K562 (cell line): ENCODE measurements around the gene WASHC3. TPM values are rescaled to one million over a fixed set of nuclear protein-coding genes. Genes with fewer than 3 reads are reported as not detected.

Experiments
- CREB5 ChIP-seq: fragments of 250-450 bp; sonication (Bioruptor Pico); IDR thresholded peaks from 2 replicates; pipeline ENCODE4 v1.5.0; 2020; ENCODE audit warnings: mild to moderate bottlenecking
- RB1 ChIP-seq: fragments of 450-650 bp; IDR thresholded peaks from 2 replicates; pipeline ENCODE4 v1.6.1; 2017; ENCODE audit warnings: low read depth, mild to moderate bottlenecking
- REST ChIP-seq, 2 experiments: fragments of 450-650 bp; formaldehyde crosslinking in 1 of 2; IDR thresholded peaks; 2 replicates each; pipeline versions ENCODE4 v1.4.0 to v1.6.1; 2014 to 2020; ENCODE audit warnings: mild to moderate bottlenecking in 2 of 2, borderline replicate concordance in 1 of 2, low read depth in 1 of 2
- SRF ChIP-seq, 2 experiments: fragments of 250-450, 450-650 bp in 1 of 2; sonication (Bioruptor Pico) in 1 of 2; sonication (generic) in 1 of 2; formaldehyde crosslinking; IDR thresholded peaks; 2 replicates each; pipeline versions ENCODE4 v1.5.0 to v1.5.1; 2020 to 2022; ENCODE audit warnings: mild to moderate bottlenecking in 1 of 2, missing genetic modification reagents in 1 of 2
- ZNF175 ChIP-seq: fragments of 200-800 bp; sonication (Bioruptor generic); IDR thresholded peaks from 2 replicates; pipeline ENCODE4 v1.6.1; 2016; ENCODE audit warnings: low read depth, mild to moderate bottlenecking, missing genetic modification characterization, missing compliant biosample characterization
- polyA plus RNA-seq, 8 experiments: library from polyadenylated mRNA; depleted of rRNA in 4 of 8; stranded (reverse) in 5 of 8; unstranded in 3 of 8; fragments of >200 nt; fragmentation: Nextera tagmentation in 2 of 8; fragmentation: Illumina TruSeq in 1 of 8; extraction: Ambion mirVana in 2 of 8; extraction: Trizol in 1 of 8; gene quantifications; 2 replicates each; pipeline versions ENCODE4 v1.2.1 to v1.2.3, GENCODE V29; 2011 to 2014; ENCODE audit warnings: inconsistent platforms in 1 of 8, missing spikeins in 1 of 8
- total RNA-seq, 7 experiments: library from RNA; depleted of rRNA in 6 of 7; stranded (reverse); fragments of >200 nt in 6 of 7; fragmentation: Illumina TruSeq in 2 of 7; extraction: Trizol in 2 of 7; gene quantifications; 2 replicates each; pipeline versions ENCODE4 v1.2.1 to v1.2.3, GENCODE V29; 2011 to 2021; ENCODE audit warnings: low replicate concordance in 1 of 7

Gene WASHC3
- total and polyA plus RNA-seq, 9 of the 15 experiments (the other 6 are each of a cell fraction or from before 2014, with no cell fraction given) = 14.3 to 74.9 (median 35.1) TPM

- no peak for TF ChIP-seq REST (IDR thresholded peaks at IDR 0.05; ENCODE audit: borderline replicate concordance)
- TF ChIP-seq REST (CRISPR knock-in tag; IDR thresholded peaks at IDR 0.05; ENCODE audit: low read depth) = no peak
- TF ChIP-seq RB1 = no peak
- no peak for TF ChIP-seq CREB5 (CRISPR knock-in tag)
- TF ChIP-seq ZNF175 = no peak
- no peak for TF ChIP-seq SRF (CRISPR knock-in tag; IDR thresholded peaks at IDR 0.05)
Measured at GRCh38 chr12:102022286-102022685, 39.5 kb downstream of the WASHC3 start (continued).
